SK-N-MC (cell line): ENCODE measurements around the gene TMPRSS9.

ENCODE experiments used
- DNase-seq: peaks from one replicate; pipeline ENCODE4 v3.0.0-alpha.2; 2011; ENCODE audit warnings: low read depth, low spot score
- H3K27ac ChIP-seq: fragments of 200-600 bp; sonication (generic); 2 replicates; pipeline ENCODE4 v1.5.1; 2016; ENCODE audit warnings: mixed run types
- H3K36me3 ChIP-seq: fragments of 200-600 bp; sonication (generic); 2 replicates; pipeline ENCODE4 v1.6.1; 2017; ENCODE audit warnings: antibody characterized with exemption, low read length, mixed read lengths; ENCODE audit not compliant: insufficient read depth
- H3K4me3 ChIP-seq: fragments of 200-600 bp; sonication (generic); 2 replicates; pipeline ENCODE4 v1.5.1; 2016
- H3K9ac ChIP-seq: fragments of 200-600 bp; sonication (generic); 2 replicates; pipeline ENCODE4 v1.8.0; 2017; ENCODE audit warnings: mixed run types, mixed read lengths; ENCODE audit not compliant: insufficient read length
- H3K9me3 ChIP-seq: fragments of 200-600 bp; sonication (generic); 2 replicates; pipeline ENCODE4 v1.6.1; 2017; ENCODE audit warnings: low read depth, mild to moderate bottlenecking, antibody characterized with exemption, low read length, moderate library complexity, mixed read lengths
- EZH2 ChIP-seq: fragments of 200-600 bp; sonication (generic); IDR thresholded peaks from one replicate; pipeline ENCODE4 v1.6.1; 2017; ENCODE audit warnings: antibody characterized with exemption
- FOXP2 ChIP-seq: optimal IDR thresholded peaks from 2 replicates; pipeline ENCODE3; 2011; ENCODE audit warnings: mild to moderate bottlenecking, moderate library complexity; ENCODE audit not compliant: insufficient read depth; ENCODE audit errors: extremely low read length, control extremely low read depth
- POLR2AphosphoS5 ChIP-seq: IDR thresholded peaks from 2 replicates; pipeline ENCODE4 v1.6.1; 2012; ENCODE audit warnings: mild to moderate bottlenecking, low read depth, low read length, borderline replicate concordance

The TMPRSS9 gene

DNA sequence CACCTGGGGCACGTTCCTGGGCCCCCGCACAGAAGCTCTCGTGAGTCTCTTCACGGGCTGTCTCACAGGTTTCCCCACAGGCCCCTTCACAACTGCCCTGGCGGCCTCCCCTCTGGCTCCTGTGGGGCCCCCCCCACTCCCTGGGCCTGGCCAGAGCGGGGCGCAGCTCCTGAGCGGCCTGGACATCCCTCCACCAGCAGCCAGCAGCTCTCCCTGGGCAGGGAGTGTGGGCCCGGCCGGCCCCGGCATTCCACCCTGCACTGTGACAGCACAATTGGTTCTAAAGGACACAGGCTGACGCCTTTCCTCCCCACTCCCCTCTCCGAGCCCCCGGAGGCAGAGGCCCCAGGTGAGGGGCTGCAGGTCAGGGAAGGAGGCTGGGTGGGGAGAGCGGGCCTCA is 76.9 kb downstream of the TMPRSS9 start:
- H3K9me3 ChIP-seq = no peaks in the 10 kb centered on the region

DNA sequence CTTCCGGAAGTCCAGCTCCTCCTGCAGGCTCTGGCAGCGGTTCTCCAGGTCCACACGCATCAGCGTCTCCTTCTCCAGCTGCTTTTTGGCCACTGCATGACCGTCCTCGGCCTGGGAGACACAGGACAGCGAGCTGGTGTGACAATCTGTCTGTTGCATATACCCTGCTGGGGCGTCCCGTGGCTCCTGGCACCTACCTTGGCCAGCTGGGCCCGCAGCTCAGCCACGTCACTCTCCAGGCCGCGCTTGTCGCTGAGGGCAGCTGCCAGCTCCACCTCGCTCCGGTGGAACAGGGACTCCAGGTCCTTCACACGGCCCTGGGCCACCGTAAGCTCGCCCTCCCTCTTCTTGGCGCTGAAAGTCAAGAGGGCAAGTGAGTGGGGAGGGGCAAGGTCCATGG is 78.1 kb downstream of the TMPRSS9 start:
- Histone ChIP-seq H3K9me3 (no peaks in the 10 kb centered on the region), H3K27ac (no peak overlapping the region), H3K4me3 (no peak overlapping the region), H3K9ac (no peak overlapping the region), H3K36me3 (peaks cover 70% of the 10 kb centered on the region)
- no peak for DNase-seq
- TF ChIP-seq EZH2 = no peak
- no peak for TF ChIP-seq POLR2AphosphoS5
- TF ChIP-seq FOXP2 = no peak

More for the DNA sequence above, 76.9 kb downstream of the TMPRSS9 start:
- no peak overlapping the region for H3K27ac ChIP-seq
- H3K9ac ChIP-seq = no peak overlapping the region
- no peak for DNase-seq
- no peak overlapping the region for H3K4me3 ChIP-seq
- H3K36me3 ChIP-seq = peaks cover 68% of the 10 kb centered on the region
- TF ChIP-seq POLR2AphosphoS5 = no peak
- no peak for TF ChIP-seq EZH2
- TF ChIP-seq FOXP2 = no peak

DNA sequence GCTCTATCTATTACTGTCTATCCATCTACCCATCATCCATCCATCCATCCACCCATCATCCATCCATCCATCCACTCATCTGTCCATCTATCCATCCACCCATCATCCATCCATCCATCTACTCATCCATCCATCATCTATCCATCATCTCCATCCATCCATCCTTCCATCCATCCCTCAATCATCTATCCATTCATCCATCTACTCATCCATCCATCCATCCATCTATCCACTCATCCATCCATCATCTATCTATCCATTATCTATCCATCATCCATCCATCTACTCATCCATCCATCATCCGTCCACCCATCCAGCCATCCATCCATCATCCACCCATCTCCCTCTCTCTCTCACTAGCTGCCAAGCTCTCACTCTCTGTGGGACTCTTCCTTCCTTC is 80.5 kb downstream of the TMPRSS9 start:
- Histone ChIP-seq H3K9ac (no peak overlapping the region), H3K4me3 (no peak overlapping the region), H3K36me3 (peaks cover 52% of the 10 kb centered on the region), H3K9me3 (no peaks in the 10 kb centered on the region), H3K27ac (no peak overlapping the region)
- DNase-seq = no peak
- TF ChIP-seq FOXP2 (no peak), POLR2AphosphoS5 (no peak), EZH2 (no peak)

DNA sequence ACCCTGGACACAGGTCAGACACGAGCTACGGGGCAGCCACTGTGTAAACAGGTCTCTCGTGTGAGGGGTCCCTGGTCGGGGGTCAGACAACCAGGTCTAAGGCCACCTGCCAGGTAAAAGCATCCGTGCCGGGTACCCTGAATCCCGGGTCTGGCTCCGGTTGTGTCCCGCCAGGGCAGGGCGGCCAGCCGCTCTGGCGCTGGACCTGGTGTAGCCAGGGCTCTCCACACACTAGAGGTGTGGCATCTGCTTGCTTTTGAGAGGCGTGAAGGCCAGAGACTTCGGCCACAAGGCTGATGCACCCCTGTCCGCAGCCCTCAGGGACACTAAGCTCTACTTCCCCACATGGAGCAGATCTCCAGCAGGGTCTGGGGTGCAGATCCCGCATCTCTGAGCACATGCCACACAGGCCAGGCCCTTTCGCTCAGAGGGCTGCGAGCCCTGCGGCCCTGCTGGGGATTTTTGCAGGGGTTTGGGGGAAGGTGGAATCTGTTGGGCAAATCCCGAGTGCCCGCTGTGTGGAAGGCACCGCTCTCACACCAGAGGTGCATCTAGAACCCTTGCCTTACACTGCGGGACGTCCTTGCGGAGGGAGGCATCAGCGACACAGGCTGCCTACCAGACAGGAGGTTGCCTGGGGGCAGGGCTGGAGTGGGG is 81.2 kb downstream of the TMPRSS9 start:
- TF ChIP-seq EZH2 (no peak), POLR2AphosphoS5 (no peak), FOXP2 (no peak)
- no peak overlapping the region for H3K9ac ChIP-seq
- H3K36me3 ChIP-seq = peaks cover 49% of the 10 kb centered on the region
- H3K27ac ChIP-seq = no peak overlapping the region
- no peaks in the 10 kb centered on the region for H3K9me3 ChIP-seq
- H3K4me3 ChIP-seq = no peak overlapping the region
- DNase-seq = no peak

DNA sequence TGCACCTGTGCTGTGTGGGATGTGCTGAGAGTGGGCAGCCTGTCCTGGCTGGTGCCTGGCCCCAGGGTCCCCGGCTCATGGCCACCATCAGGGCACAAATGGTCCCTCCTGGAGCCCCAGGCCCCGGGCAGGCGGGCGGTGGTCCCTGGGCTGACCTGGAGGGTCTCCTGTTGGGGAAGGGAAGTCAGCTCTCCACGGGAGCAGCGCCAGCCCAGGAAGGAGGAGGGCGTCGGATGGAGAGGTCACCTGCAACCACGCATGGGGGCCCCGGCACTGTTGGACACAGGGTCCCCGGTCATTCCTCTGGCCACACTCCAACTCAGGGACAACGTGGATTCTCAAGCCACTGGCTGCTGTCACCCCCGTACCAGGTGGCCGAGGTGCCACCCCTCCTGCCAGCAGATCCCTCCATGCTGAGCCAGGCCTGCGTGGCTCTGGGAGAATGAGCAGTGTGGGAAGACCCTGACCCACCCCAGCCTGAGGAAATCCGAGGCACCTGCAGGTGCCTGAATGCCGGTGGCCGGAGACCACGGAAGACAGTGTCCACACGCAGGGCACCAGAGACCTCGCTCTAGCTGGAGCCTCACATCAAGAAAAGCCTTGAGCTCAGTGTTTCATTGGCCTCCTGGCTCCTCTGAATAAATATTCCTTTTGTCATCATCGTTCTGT is 83.2 kb downstream of the TMPRSS9 start:
- TF ChIP-seq POLR2AphosphoS5 (no peak), FOXP2 (no peak), EZH2 (no peak)
- H3K9ac ChIP-seq = no peak overlapping the region
- peaks cover 35% of the 10 kb centered on the region; the same call in 1 of the 2 replicates for H3K36me3 ChIP-seq
- DNase-seq = no peak
- no peak overlapping the region for H3K27ac ChIP-seq
- no peaks in the 10 kb centered on the region for H3K9me3 ChIP-seq
- H3K4me3 ChIP-seq = no peak overlapping the region

DNA sequence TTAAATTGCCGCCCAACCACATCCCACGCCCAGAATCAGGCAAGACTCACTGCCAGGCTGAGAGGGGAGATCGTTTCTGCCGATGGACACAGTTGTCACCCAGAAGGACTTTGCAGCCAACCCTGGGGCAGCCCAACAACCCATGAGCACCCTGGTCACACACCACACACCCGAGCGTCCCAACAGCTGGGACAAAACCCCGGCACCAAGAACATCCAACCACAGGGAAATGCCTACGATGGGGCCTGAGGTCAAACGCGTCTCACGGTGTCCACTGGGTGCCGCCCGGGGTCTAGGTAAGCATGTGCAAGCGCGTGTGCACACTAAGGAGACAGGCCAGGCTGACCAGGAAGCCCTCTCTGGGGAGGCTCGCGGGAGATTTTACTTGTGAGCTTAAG is 83.7 kb downstream of the TMPRSS9 start:
- Histone ChIP-seq H3K27ac (no peak overlapping the region), H3K9ac (no peak overlapping the region), H3K36me3 (peaks cover 29% of the 10 kb centered on the region; the same call in 1 of the 2 replicates)

DNA sequence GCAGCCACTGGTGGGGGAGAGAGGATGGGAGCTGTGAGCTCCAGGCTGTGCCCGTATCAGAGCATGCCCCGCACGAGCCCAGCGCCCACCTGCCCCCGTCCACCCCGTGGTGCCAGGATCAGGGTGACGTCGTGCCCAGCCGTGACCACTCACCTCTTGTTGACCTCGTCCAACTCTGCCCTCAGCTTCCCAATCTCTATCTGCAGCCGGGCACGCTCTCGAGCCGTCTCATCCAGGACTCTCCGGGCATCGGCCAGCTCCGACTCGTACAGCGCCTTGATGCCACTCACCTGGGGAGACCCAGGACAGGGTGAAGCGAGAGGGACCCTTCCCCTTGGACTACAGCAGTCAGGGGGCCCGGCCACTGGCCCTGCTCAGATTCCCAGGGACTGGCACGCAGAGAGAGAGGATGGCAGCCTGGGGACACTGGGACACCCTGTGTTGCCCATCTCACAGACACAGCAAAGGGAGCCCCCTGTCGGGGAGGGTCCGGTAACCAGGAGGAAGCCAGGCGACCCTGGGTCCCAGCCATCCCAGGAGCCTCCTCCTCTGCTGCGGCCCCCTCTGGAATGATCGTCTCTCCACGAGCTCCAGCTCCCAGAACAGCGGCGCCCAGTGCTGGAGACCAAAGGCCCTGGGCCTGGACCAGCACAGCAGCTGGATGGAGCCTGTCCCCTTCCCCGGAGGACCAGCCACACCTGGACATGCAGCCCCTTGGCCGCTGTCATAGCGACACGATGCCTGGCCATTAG is 84.4 kb downstream of the TMPRSS9 start:
- Histone ChIP-seq H3K36me3 (peaks cover 25% of the 10 kb centered on the region; the same call in 1 of the 2 replicates), H3K9me3 (no peaks in the 10 kb centered on the region), H3K27ac (no peak overlapping the region), H3K9ac (no peak overlapping the region), H3K4me3 (no peak overlapping the region)
- TF ChIP-seq EZH2 (no peak), POLR2AphosphoS5 (no peak), FOXP2 (no peak)
- no peak for DNase-seq

More for the DNA sequence above, 83.7 kb downstream of the TMPRSS9 start:
- TF ChIP-seq POLR2AphosphoS5 (no peak), EZH2 (no peak), FOXP2 (no peak)
- Histone ChIP-seq H3K4me3 (no peak overlapping the region), H3K9me3 (no peaks in the 10 kb centered on the region)
- no peak for DNase-seq

DNA sequence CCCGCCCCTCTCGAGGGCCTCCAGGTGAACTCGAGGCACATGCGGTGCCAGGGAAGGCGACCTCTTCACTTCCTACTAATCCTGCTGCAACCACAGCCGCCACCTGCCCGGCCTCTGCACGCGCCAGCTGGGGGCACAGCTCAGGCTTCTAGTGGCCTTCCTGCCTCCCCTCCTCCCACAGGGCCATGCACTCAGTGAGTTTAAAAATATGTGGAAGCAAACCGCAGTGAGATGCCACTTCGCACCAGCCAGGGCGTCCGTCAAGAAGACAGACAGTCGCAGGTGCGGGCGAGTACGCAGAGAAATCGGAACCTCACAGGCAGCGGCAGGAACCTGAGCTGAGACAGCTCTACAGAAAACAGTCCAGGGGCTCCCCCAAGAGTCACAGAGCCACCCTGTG is 86.3 kb downstream of the TMPRSS9 start:
- TF ChIP-seq EZH2 (no peak), POLR2AphosphoS5 (no peak), FOXP2 (no peak)
- Histone ChIP-seq H3K36me3 (peaks cover 28% of the 10 kb centered on the region; the same call in 1 of the 2 replicates), H3K27ac (no peak overlapping the region)

More for the DNA sequence above, 86.3 kb downstream of the TMPRSS9 start:
- H3K9me3 ChIP-seq = no peaks in the 10 kb centered on the region
- H3K9ac ChIP-seq = no peak overlapping the region
- H3K4me3 ChIP-seq = no peak overlapping the region
- no peak for DNase-seq
